GM12878 (cell line): ENCODE data around the gene ZBTB7B. TPM values are rescaled to one million over a fixed set of nuclear protein-coding genes. Genes with fewer than 3 reads are reported as not detected.

Source experiments
- ATAC-seq: fragments of 200-7000 bp; cut with Tn5 transposase; 3 replicates; pipeline ENCODE4 v1.9.1; 2020; ENCODE audit warnings: mild to moderate bottlenecking, moderate library complexity
- BruUV-seq: library from RNA; stranded (reverse); fragments of 400-500 nt; replicated peaks from 2 replicates; lab custom pipeline; 2021; lab: Mats Ljungman, UMichigan
- CTCF ChIA-PET: fragments of 300-600 bp; sonication (Branson Sonifier 250); formaldehyde crosslinking; extraction: SDS; loops from one replicate; lab custom pipeline; 2021; ENCODE audit warnings: inconsistent platforms; lab: Yijun Ruan, JAX
- POLR2A ChIA-PET: fragments of 350-600 bp; formaldehyde crosslinking; extraction: SDS; loops from one replicate; lab custom pipeline; 2021; ENCODE audit warnings: inconsistent platforms; lab: Charles Lee
- RAD21 ChIA-PET: fragments of 300-600 bp; sonication (Branson Sonifier 250); formaldehyde crosslinking; loops from one replicate; lab custom pipeline; 2023; ENCODE audit warnings: antibody characterized with exemption; ENCODE audit not compliant: unreplicated experiment; lab: Charles Lee
- SMC1A ChIA-PET: fragments of 300-600 bp; sonication (Branson Sonifier 250); formaldehyde crosslinking; loops from one replicate; lab custom pipeline; 2023; ENCODE audit not compliant: unreplicated experiment, uncharacterized antibody; lab: Charles Lee
- DNase-seq: peaks from one replicate; pipeline ENCODE4 v3.0.0-alpha.2; 2011; ENCODE audit warnings: low read depth, low spot score
- FAIRE-seq: peaks from 3 replicates; lab custom pipeline; 2011; peaks lifted over from hg19 to GRCh38; lab: Jason Lieb, UNC
- H2AFZ ChIP-seq: 2 replicates; pipeline ENCODE4 v1.6.0; 2011; ENCODE audit warnings: low read depth, low read length, control low read depth; ENCODE audit not compliant: control insufficient read depth
- H3K27ac ChIP-seq: 2 replicates; pipeline ENCODE4 v1.5.1; 2011; ENCODE audit warnings: control low read depth; ENCODE audit not compliant: control insufficient read depth, insufficient read depth
- H3K27me3 ChIP-seq, 2 experiments: replicated peaks in 1 of 2; 2 replicates each; pipeline versions ENCODE4 v1.6.0 to v1.6.1; 2011; ENCODE audit warnings: low read length in 1 of 2; ENCODE audit not compliant: control insufficient read depth in 2 of 2, insufficient read depth in 2 of 2
- H3K36me3 ChIP-seq, 2 experiments: 2 replicates each; pipeline ENCODE4 v1.5.1; 2011; ENCODE audit warnings: low read length in 1 of 2; ENCODE audit not compliant: control insufficient read depth in 2 of 2, insufficient read depth in 2 of 2
- H3K4me1 ChIP-seq: 2 replicates; pipeline ENCODE4 v1.6.1; 2011; ENCODE audit warnings: mild to moderate bottlenecking, low read length, moderate library complexity, mixed read lengths; ENCODE audit not compliant: control insufficient read depth, insufficient read depth
- H3K4me2 ChIP-seq: 2 replicates; pipeline ENCODE4 v1.6.0; 2011; ENCODE audit warnings: control low read depth; ENCODE audit not compliant: control insufficient read depth, insufficient read depth
- H3K4me3 ChIP-seq: fragments of 200-600 bp; sonication (generic); 2 replicates; pipeline ENCODE4 v1.5.1; 2016
- H3K79me2 ChIP-seq: 2 replicates; pipeline ENCODE4 v1.6.0; 2011; ENCODE audit warnings: low read length; ENCODE audit not compliant: control insufficient read depth, insufficient read depth
- H3K9ac ChIP-seq: 2 replicates; pipeline ENCODE4 v1.8.0; 2011; ENCODE audit warnings: low read length, control low read depth, mixed read lengths; ENCODE audit not compliant: control insufficient read depth, insufficient read depth
- H3K9me3 ChIP-seq: replicated peaks from 3 replicates; pipeline ENCODE4 v1.5.1; 2011; ENCODE audit warnings: mild to moderate bottlenecking, low read length; ENCODE audit not compliant: control insufficient read depth, insufficient read depth
- H4K20me1 ChIP-seq: 2 replicates; pipeline ENCODE4 v1.6.0; 2011; ENCODE audit not compliant: control insufficient read depth, insufficient read depth
- BACH1 ChIP-seq: fragments of 450-650 bp; IDR thresholded peaks from 2 replicates; pipeline ENCODE4 v1.6.1; 2017; ENCODE audit warnings: mild to moderate bottlenecking, borderline replicate concordance
- HCFC1 ChIP-seq: fragments of 150-350 bp; IDR thresholded peaks from 2 replicates; pipeline ENCODE4 v1.6.1; 2014; ENCODE audit warnings: low read length
- IRF4 ChIP-seq: IDR thresholded peaks from 2 replicates; pipeline ENCODE4 v1.6.1; 2011; ENCODE audit warnings: low read depth, low read length
- JUNB ChIP-seq: IDR thresholded peaks from 2 replicates; pipeline ENCODE4 v1.6.1; 2016; ENCODE audit warnings: antibody characterized with exemption, mild to moderate bottlenecking
- KLF5 ChIP-seq: fragments of 450-650 bp; IDR thresholded peaks from 2 replicates; pipeline ENCODE4 v1.6.1; 2014; ENCODE audit warnings: mild to moderate bottlenecking; ENCODE audit not compliant: partially characterized antibody
- LARP7 ChIP-seq: fragments of 450-650 bp; IDR thresholded peaks from 2 replicates; pipeline ENCODE4 v1.6.1; 2017; ENCODE audit warnings: mild to moderate bottlenecking
- NFXL1 ChIP-seq: fragments of 450-650 bp; IDR thresholded peaks from 2 replicates; pipeline ENCODE4 v1.6.1; 2017; ENCODE audit warnings: antibody characterized with exemption, mild to moderate bottlenecking, borderline replicate concordance
- PML ChIP-seq: IDR thresholded peaks from 2 replicates; pipeline ENCODE4 v1.6.1; 2012; ENCODE audit warnings: low read length, inconsistent platforms
- RAD21 ChIP-seq: IDR thresholded peaks from 2 replicates; pipeline ENCODE4 v1.6.1; 2011; ENCODE audit warnings: mild to moderate bottlenecking, low read depth, low read length, moderate library complexity; ENCODE audit not compliant: insufficient read depth
- RAD51 ChIP-seq: fragments of 450-650 bp; IDR thresholded peaks from 2 replicates; pipeline ENCODE4 v1.6.1; 2016; ENCODE audit warnings: moderate library complexity, mild to moderate bottlenecking, inconsistent platforms
- TCF7 ChIP-seq: IDR thresholded peaks from 2 replicates; pipeline ENCODE4 v1.6.1; 2014; ENCODE audit warnings: antibody characterized with exemption, borderline replicate concordance
- WGBS: methylation state at CpG from one replicate; pipeline ENCODE4 v1.1.6; 2016; ENCODE audit warnings: low lambda C conversion rate; ENCODE audit not compliant: insufficient replicate concordance, insufficient coverage; ENCODE audit errors: missing lambda C conversion rate; 5-methylcytosine and 5-hydroxymethylcytosine counted together
- in situ Hi-C: fragments of 300-500 bp; cut with MboI; formaldehyde crosslinking; loops from 9 replicates; pipeline ENCODE4 v1.14.3; 2018; ENCODE audit warnings: mixed read lengths
- intact Hi-C: fragments of 100-400 bp; cut with micrococcal nuclease; formaldehyde crosslinking; loops from one replicate; pipeline ENCODE4 v1.14.2; 2022; ENCODE audit not compliant: unreplicated experiment
- polyA plus RNA-seq, 11 experiments: library from polyadenylated mRNA; depleted of rRNA in 4 of 11; unstranded in 6 of 11; stranded (reverse) in 5 of 11; fragments of >200 nt; fragmentation: Nextera tagmentation in 4 of 11; fragmentation: Illumina TruSeq in 1 of 11; extraction: Ambion mirVana in 4 of 11; extraction: Trizol in 1 of 11; gene quantifications; 1 replicate in 1 of 11; 2 replicates in 10 of 11; pipeline versions ENCODE4 v1.2.1 to v1.2.3, GENCODE V29; 2011 to 2016; ENCODE audit warnings: inconsistent platforms in 2 of 11, missing spikeins in 2 of 11, low read depth in 1 of 11
- total RNA-seq, 4 experiments: library from RNA; depleted of rRNA in 3 of 4; stranded (reverse); fragments of >200 nt in 3 of 4; fragmentation: Illumina TruSeq in 1 of 4; extraction: Trizol in 1 of 4; gene quantifications; 2 replicates each; pipeline versions ENCODE4 v1.2.1 to v1.2.3, GENCODE V29; 2013 to 2021
- TF ChIP-seq, protein P1 (sequence below): IDR thresholded peaks from 2 replicates; pipeline ENCODE4 v1.6.1; 2011; ENCODE audit warnings: borderline replicate concordance, low read depth, mild to moderate bottlenecking, moderate library complexity, mixed read lengths, low read length; ENCODE audit not compliant: insufficient read depth; ENCODE audit errors: extremely low read length
- TF ChIP-seq, protein P2 (sequence below): fragments of 450-650 bp; IDR thresholded peaks from 2 replicates; pipeline ENCODE4 v1.6.1; 2014; ENCODE audit warnings: mild to moderate bottlenecking
- TF ChIP-seq, protein P3 (sequence below): IDR thresholded peaks from 2 replicates; pipeline ENCODE4 v1.6.1; 2012; ENCODE audit warnings: mild to moderate bottlenecking, low read depth, low read length

Gene ZBTB7B
- total and polyA plus RNA-seq, 10 of the 15 experiments (the other 5 are each of a cell fraction or from before 2014, with no cell fraction given) = 0.11 to 44.9 (median 11.3) TPM

DNA sequence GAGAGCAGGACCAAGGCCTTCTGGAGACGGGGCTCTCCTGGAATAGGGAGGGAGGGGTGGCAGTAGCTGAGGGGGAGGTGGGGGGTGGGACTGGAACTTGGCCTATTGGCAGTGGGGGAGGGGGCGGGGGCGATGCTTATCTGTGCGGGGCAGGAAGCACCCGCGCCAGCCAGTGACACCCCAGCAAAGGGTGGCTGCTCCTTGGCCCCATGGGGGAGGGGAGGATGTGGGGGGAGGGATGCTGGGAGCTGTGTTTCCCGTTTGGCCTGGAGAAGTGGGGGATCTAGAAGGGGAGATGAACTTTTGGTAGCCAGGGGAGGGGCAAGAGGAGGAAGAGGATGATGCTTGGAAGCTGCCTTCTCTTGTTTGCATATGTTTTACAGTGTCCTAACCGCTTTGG lies 11.0 kb downstream of the ZBTB7B start:
- H3K27ac ChIP-seq = no peak overlapping the region
- SMC1A ChIA-PET = no interaction called here
- H3K36me3 ChIP-seq = peaks cover 0 to 22% of the 10 kb centered on the region in 2 experiments; a peak in 3 of 4 replicates
- peaks cover 4% of the 10 kb centered on the region for H3K79me2 ChIP-seq
- TF ChIP-seq KLF5 = no peak
- TF ChIP-seq, protein P1, sequence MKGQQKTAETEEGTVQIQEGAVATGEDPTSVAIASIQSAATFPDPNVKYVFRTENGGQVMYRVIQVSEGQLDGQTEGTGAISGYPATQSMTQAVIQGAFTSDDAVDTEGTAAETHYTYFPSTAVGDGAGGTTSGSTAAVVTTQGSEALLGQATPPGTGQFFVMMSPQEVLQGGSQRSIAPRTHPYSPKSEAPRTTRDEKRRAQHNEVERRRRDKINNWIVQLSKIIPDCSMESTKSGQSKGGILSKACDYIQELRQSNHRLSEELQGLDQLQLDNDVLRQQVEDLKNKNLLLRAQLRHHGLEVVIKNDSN = no peak
- TF ChIP-seq TCF7 = no peak
- no peak for TF ChIP-seq RAD51
- no peak for TF ChIP-seq LARP7
- no peak for TF ChIP-seq PML
- TF ChIP-seq, protein P2, sequence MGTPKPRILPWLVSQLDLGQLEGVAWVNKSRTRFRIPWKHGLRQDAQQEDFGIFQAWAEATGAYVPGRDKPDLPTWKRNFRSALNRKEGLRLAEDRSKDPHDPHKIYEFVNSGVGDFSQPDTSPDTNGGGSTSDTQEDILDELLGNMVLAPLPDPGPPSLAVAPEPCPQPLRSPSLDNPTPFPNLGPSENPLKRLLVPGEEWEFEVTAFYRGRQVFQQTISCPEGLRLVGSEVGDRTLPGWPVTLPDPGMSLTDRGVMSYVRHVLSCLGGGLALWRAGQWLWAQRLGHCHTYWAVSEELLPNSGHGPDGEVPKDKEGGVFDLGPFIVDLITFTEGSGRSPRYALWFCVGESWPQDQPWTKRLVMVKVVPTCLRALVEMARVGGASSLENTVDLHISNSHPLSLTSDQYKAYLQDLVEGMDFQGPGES = no peak
- TF ChIP-seq HCFC1 = no peak
- no peak for TF ChIP-seq JUNB
- no peak for TF ChIP-seq IRF4
- TF ChIP-seq NFXL1 = no peak
- TF ChIP-seq BACH1 = no peak
- TF ChIP-seq RAD21 = no peak
- TF ChIP-seq, protein P3, sequence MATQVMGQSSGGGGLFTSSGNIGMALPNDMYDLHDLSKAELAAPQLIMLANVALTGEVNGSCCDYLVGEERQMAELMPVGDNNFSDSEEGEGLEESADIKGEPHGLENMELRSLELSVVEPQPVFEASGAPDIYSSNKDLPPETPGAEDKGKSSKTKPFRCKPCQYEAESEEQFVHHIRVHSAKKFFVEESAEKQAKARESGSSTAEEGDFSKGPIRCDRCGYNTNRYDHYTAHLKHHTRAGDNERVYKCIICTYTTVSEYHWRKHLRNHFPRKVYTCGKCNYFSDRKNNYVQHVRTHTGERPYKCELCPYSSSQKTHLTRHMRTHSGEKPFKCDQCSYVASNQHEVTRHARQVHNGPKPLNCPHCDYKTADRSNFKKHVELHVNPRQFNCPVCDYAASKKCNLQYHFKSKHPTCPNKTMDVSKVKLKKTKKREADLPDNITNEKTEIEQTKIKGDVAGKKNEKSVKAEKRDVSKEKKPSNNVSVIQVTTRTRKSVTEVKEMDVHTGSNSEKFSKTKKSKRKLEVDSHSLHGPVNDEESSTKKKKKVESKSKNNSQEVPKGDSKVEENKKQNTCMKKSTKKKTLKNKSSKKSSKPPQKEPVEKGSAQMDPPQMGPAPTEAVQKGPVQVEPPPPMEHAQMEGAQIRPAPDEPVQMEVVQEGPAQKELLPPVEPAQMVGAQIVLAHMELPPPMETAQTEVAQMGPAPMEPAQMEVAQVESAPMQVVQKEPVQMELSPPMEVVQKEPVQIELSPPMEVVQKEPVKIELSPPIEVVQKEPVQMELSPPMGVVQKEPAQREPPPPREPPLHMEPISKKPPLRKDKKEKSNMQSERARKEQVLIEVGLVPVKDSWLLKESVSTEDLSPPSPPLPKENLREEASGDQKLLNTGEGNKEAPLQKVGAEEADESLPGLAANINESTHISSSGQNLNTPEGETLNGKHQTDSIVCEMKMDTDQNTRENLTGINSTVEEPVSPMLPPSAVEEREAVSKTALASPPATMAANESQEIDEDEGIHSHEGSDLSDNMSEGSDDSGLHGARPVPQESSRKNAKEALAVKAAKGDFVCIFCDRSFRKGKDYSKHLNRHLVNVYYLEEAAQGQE = no peak
- TF ChIP-seq, all 136 proteins: peak for 0
- H3K27me3 ChIP-seq = no peaks in the 10 kb centered on the region
- no peak overlapping the region for H2AFZ ChIP-seq
- WGBS = 96% methylated on average over 3 of the region's 8 CpGs
- H3K4me3 ChIP-seq = no peak overlapping the region
- in situ Hi-C loops (no loop called here), intact Hi-C loops (no loop called here)
- CTCF ChIA-PET = interaction anchor here (1.2 to 1.4 kb wide), 2 partner anchors 16 to 49 kb away, joined by 3 to 4 read pairs; no protein-coding TSS in a partner anchor
- H3K4me2 ChIP-seq = no peak overlapping the region
- no TSS peak for BruUV-seq
- H3K9me3 ChIP-seq = no peaks in the 10 kb centered on the region
- FAIRE-seq (no peak), DNase-seq (no peak), ATAC-seq (no peak)
- no peaks in the 10 kb centered on the region for H4K20me1 ChIP-seq
- H3K4me1 ChIP-seq = peaks cover 38% of the 10 kb centered on the region
- H3K9ac ChIP-seq = no peak overlapping the region
- RAD21 ChIA-PET = no interaction called here
- POLR2A ChIA-PET = no interaction called here
